ENCODE data around the gene SNED1.

- TF ChIP-seq POLR2A (IDR thresholded peaks at IDR 0.05; ENCODE audit: low read depth, low read length): no peak
- TF ChIP-seq POLR2AphosphoS5 (IDR thresholded peaks at IDR 0.05; ENCODE audit: low read depth, low read length): no peak
Measured at GRCh38 chr2:241109210-241110088, 111.0 kb downstream of the SNED1 start.
